Stimulated activated CD8-positive, alpha-beta memory T cell treated with anti-CD3 and anti-CD28 coated beads, Interleukin-15, amount 100 ng/mL, for 24 hours (primary cell): ENCODE results near the gene PMEL.
"Not testable (repeated sequence)": the region's sequence is repeated elsewhere in the genome, so short reads cannot be mapped to it uniquely, and the experiment has no call there.

Experiments
- DNase-seq: peaks from one replicate; pipeline ENCODE4 v3.0.0-alpha.2; 2020; ENCODE audit warnings: low read depth

The PMEL gene

DNA sequence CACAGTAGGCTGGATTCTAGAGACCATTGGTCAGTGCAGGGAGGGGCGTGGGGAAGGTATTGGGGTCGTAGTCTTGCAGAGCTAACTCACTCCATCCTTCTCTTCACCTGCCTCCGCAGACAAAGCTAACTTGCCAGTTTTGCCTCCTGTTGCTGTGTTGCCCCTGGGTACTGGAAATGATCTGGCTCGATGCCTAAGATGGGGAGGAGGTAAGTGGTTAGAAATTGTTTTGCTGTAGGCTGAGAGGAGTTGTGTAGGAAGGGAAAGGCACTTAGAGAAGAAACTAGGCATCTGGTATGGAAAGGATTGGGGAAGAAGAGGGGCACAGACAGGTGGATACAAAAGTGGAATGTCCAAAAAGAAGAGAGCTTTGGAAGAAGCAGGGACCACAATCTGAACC, 23.8 kb downstream of the PMEL start:
- no peak for DNase-seq

DNA sequence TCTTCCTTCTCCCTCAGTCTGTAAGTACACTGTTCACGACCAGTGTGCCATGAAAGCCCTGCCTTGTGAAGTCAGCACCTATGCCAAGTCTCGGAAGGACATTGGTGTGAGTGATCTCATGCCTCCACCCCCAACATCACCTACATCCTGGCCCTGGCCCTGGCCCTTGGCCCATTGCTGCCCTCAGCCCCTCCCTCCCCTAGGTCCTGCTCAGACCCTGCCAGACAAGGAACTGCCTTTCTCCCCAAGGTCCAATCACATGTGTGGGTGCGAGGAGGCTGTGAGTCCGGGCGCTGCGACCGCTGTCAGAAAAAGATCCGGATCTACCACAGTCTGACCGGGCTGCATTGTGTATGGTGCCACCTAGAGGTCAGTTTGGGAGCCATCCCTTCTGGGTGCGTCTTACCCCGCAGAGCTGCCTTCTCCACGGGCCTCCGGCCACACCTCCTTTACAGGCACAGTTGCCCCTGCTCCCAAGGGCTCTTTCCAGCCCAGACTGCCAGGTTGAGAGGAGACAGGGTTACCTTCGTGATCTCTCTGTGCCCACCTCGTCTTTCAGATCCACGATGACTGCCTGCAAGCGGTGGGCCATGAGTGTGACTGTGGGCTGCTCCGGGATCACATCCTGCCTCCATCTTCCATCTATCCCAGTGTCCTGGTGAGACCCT, 25.6 kb downstream of the PMEL start:
- DNase-seq, result peak; percentile 44

DNA sequence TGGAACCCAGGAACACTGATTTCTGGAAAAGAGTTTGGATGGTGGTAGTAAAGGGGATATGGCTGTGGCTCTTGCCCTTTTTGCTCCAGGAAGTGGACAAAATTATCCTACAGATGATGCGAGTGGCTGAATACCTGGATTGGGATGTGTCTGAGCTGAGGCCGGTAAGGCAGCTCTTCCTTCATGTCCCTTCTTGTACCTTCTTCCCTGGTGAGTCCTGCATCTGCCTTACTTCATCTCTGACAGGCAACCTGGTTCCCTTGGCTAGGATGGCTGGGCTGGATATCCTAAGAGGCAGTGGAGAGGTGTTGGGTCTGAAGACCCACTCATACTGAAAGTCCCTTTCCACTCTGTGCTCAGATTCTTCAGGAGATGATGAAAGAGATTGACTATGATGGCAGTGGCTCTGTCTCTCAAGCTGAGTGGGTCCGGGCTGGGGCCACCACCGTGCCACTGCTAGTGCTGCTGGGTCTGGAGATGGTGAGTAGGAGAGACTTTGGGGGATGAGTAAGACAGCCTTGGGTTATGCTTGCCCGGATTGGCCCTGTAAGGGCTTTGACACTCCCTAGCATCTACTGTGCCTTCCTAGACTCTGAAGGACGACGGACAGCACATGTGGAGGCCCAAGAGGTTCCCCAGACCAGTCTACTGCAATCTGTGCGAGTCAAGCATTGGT, 26.9 kb downstream of the PMEL start:
- DNase-seq, result no peak

DNA sequence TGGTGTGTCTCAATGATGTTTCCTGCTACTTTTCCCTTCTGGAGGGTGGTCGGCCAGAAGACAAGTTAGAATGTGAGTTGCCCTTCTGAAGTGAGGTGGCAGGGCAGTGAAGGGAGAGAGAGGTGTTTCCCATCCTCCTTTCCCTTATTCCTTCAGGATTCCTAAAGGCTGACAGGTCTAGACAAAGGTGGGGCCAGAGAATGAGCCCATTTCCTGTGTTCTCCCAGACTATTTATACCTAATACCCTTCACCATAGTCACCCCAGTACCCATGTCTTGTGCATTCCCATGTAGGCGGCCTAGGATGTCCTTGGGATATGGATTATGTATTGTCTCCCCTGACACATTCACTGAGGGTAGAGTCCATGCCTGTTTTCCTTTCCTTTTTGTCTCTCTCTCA, 27.9 kb downstream of the PMEL start:
- DNase-seq, result no peak

DNA sequence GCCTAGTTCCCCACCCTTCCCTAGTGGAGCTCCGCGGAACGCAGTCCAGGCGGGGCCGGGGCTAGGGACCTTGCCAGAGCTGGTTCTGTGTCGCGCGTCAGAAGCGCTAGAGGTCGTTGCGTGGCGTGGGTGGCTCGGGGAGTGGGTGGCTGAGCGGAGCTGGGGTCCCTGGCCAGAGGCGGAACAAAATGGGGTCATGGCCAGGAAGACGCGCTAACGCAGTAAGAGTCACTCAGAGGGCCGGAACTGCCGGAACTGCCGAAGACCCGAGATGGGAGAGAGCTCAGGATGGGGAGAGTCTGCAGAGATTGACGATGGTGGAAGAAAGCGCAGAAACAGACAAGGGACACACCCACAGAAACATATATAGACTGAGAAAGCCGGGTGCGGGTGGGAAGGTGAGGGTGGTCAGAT, 30.1 kb downstream of the PMEL start:
- no peak for DNase-seq

DNA sequence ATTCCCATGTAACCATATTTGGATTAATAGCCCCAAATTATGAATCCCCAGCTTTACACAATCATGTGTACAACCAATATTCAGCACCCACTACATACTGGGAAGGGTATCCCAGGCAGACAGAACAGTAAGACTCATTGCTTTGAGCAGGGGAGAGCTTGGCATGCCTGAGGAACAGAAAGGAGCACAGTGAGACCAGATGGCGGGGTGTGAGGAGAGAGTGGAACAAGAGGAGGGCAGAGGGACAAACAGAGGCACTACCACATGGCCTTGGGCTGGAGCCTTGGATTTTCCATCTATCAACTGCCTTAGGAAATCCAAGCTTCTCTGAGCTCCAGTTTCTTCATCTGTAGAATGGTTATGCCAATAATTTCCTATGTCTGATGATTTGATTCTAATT, 31.1 kb downstream of the PMEL start:
- DNase-seq, result no peak

DNA sequence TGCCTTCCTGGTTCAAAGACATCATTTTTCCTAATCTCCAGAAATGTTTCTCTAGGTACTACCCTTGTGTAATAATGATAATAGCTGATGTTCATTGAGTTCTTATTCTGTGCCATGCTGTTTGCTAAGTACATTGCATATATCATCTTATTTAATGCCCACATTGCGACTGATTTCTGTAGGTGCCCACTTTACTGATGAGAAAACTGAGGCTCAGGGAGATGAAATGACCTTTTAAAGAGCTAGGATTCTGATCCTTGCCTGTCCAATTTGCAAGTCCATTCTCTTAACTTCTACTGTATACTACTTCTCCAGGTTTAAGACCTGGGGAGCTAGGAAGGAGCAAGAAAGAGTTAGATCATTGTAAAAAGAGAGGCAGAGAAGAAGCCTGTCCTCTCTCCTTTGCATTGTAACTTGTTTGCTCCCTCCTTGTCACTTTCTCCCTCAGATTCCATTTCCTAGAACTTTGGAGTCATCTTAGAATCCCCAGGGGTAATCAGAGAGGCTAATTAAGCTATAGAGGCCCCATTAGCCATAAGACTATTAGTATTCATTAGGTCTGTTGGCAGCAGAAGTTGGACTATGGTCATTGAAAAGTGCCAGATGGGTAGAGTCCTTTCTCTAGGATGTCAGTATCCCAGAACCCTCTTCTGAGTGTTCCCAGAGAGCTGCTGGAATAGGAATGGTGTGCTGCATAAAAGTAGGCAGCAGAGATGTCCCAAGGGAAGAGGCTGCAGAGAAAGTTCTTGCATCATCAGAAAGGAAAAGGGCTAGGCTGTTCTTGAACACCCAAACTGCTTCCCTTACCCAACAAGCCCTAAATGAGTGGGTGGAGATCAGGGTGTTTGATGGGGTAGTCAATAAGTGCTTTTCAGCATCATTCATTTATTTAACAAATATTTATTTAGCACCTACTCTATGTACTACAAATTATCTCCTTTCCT, 31.8 kb downstream of the PMEL start:
- no peak for DNase-seq

DNA sequence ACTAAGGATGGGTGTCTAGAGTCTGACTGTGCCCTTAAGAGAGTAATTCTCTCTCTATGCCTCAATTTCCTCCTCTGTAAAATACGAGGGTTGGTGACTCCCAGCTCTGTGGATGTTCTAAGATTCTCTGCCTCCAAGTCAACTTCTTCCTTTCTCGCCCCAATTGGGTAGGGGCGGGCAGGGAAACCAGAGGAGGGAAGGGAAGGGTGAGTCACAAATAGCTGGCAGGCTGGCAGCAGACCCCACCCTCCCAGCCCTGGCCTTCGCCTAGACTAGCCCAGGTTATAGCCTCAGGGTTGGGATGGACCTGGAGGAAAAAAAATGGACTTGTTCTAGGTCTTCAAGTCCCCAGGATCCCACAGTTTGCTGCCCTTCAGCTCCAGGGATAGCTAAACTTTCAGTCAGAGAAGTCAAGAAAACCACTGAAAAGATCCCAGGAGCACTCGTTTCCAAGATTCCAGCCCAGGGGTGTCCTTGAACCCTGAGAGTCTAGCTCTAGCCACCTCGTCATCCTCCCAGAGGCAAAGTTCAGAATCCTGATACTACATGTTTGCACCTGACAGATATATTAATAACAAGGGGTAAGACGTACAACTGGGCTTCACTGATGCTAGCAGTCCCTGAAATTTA, 32.6 kb downstream of the PMEL start:
- DNase-seq, result no peak

DNA sequence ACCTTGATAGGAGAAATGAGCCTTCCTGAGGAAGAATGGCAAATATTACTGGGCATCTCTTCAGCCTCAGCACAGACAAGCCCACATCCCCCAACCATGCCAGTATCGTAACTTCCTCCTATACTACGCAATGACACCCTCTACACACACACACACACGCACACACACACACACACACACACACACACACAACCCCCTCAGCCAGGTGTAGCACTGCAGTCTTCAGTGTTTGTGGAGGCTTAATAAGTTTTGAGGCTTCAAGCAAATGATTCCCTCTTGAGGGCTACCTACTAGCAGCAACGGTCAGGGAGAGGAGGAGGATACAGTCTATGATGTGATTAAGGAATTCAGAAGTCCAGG, 33.3 kb downstream of the PMEL start:
- DNase-seq, result no peak

DNA sequence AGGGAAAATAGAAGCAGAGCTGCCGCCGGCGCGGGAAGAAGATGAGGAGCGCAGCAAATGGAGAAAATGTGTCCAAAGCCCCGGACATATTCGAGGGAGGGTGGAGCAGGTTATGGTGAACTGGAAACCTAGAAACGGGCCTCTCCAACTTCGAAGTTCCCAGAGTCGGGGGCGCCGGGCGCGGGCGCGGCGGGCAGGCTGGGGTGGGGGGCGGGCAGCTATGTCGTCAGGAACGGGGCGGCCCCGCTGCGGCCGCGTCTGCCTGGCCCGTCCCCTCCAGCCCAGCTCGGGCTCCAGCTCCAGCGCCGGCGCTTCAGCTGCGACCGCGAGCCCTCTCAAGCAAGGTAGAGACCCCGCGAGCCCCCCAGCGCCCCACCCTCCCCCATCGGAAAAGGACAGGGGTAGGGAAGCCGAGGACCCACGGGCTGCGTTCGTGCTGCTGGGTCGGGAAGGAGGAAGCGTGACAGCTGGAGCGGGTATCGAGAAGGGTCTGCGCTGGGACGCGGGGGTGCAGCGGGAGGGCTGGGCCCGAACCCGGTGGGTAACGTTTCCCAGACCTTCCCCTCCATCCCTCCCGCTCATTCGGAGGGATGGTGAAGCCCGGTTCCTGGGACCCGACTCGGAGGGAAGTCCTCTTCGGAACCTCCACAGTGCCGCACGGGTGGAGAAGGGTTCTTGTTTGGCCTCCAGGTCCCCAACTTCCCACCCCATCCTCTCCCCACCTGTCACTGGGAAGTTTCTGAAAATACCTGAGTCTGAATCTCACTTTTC, 33.9 kb downstream of the PMEL start:
- no peak for DNase-seq

DNA sequence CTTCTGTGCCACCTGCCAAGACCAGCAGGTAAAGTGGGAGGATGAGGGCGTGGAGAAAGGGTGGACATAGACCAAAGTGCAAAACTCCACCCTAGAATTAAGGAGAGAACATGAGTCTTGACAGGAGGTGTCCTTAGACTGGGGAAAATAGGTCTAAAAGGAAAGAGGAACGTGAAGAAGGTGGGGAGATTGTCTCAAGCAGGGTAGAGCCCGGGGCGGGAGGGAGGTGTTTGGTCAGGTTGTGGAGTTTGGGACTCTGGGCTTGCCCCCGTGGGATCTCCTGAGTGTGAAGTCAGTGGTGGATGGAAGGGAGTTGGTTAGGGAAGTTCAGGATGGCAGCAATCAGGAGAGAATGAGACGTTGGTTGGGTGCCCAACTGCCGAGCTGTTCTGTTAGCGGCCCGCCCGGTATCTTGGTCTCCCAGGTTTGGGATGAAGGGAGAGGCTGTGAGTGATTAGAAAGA, 34.5 kb downstream of the PMEL start:
- no peak for DNase-seq

DNA sequence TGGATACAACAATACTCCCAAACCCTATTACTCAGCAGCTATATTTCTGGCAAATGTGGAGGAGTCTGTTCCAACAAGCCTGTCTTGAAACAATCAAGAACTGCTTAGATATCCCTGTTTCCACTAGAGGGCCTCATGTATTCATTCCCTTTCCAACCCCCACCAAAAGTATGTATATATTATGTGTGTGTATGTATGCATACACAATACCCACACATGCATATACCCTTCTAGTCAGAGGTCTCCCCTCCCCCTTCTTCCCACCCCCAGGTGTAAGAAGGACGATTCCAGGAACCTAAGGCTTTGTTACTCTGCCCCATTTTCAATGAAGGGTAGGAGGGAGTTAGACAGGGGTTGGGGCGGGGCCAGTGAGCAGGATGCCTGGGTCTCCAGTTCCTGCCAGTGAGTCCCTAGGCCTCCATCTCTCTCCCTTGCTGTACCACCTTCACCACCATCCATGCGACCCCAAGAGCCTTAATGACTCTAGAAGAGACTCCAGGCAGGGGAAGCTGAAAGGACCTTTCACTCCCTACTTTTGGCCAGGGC, 35.0 kb downstream of the PMEL start, which contains the start of gene DGKA:
TSS of gene DGKA (plus strand) at position 392 of the 546 bp plus-strand sequence. CDS start 5,342 bp downstream, outside the sequence.
- no peak for DNase-seq

DNA sequence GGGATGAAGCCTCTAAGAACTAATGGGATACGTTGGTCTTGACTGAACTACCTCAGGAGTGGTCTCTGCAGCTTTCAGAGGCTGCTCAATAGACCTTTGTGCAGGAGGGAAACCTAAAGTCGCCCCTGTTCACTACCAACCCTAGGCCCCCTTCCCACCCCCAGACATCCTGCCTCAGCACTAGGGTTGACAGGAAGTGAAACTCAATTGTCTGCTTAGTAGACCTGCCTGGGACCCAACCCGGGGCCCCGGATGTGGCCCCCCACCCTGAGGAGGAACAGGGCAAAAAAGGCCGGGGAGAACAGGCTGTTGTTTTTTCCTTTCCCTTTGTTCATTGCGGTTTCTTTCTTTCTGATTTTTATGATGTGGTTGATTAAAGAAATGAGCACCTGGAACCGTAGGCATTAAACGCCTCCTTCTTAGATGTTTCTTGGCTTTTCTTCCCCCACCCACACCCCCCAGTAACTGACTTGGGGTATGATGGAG, 36.5 kb downstream of the PMEL start:
- DNase-seq, result peak; percentile 44

DNA sequence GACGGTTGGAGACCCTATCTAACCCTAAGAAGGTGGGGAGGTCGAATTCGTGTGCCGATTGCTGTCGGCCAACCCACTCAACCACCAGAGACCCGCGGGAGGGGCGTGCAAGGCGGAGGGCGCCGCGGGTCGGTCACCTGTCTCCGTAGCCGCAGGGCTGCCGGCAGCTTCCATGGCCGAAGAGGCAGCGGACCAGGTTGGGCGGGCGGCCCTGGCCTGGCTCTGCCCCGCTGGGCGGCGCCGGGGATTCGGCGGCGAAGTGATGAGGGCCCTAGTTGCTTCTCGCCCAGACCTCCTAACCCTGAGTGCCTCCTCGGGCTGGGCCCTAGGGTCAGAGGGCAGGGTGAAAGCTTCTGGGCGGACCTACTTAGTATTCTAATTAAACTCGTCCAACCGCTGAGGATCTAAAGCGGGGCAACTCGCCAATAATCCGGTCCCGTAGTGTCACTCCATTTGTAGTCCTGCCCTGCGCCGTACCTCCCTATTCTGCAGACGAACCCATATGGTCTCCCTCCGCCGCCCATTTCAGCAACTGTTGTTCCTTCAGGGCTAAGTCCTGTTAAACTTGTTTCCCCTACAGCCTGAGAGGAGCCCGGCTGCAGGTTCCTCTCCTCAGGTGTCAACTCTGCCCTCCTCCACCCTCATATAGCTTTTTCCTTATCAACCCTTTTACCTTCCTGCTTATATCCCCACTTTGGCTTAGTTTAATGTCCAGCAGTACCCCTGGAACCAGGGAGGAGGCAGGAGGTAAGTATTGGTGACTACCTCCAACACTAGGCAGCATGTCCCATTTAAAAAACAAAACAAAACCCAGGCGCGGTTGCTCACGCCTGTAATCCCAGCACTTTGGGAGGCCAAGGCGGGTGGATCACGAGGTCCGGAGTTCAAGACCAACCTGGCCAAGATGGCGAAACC, 38.0 kb downstream of the PMEL start, which contains the start of gene PYM1:
TSS of gene PYM1 (minus strand) at position 307 of the 915 bp plus-strand sequence. CDS start at position 174, 133 bp downstream.
- DNase-seq, result no peak

DNA sequence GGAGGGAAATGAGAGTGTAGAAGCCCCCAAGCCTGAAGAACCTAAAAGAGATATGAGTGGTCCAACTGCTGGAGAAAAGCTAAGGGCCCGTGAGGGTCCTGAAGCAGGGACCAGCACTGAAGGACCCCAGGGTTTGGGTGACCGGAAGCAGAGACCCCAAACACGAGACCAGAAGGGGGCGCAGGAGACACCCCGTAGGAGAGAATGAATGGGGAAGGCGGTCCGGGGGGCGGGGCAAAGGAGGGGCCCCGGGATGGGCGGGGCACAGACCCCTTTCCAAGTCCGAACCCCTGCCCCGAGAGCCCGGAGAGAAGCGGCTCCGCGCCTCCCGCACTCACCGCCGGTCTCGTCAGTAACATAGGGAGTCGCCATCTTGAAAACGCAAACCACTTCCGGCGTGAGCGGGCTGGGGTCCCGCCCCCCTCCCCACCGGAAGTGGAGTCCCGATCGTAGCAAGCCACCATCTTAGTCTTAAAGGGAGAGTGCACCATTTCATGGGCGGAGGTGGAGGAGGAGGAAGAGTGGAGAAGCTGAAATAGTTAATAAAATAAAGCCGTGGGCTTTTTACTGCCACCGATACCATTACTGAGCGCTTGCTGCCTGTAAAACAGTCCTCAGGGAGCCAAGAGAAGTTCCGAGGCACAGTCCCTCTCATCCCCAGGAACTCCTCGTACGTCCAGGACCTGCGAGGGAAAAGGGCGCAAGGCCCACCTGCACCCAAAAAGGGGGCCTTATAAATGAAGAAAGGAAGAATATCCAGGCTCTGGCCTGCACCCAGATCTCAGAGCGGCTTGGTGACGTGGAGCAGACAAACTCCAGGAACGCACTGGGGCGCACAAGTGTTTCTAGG, 38.9 kb downstream of the PMEL start:
- DNase-seq, result peak; percentile 79

DNA sequence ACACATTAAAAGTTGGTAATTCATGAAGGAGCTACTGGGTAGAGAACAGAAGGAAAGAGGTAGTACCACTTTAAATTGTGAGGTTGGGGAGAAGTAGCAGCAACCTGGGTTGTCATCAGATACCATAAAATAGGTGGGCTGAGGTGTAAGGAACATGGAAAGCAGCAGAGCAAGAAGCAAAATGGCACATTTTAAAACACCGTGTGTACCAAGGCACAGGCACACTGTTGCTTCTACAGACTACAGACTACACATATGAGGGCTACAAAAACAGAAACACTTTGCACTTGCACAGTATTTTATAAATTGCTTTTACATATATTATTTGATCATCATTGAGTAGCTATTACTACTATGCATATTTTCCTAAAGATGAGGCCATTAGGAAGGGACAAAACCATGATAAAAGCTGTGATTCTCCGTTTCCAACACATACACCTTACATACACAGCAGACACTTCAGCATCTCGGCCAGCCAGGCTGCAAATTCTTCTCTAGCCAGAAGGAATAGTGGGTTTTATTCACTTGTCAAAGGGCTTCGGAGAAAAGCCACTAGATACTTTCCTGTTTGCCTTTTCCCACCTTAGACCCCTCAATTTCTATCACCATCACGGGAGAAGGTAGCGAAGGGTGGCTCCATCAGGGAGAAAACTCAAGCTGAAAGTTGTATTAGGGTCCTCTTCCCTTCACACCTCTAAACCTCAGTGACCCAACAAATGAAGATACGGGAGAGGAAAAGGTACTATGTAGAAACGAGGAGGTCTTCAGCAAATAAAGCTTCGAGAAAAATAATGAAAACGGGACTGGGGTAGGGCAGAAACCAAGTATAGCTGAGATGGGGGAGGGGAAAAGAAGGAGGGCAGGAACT, 39.7 kb downstream of the PMEL start:
- no peak for DNase-seq

DNA sequence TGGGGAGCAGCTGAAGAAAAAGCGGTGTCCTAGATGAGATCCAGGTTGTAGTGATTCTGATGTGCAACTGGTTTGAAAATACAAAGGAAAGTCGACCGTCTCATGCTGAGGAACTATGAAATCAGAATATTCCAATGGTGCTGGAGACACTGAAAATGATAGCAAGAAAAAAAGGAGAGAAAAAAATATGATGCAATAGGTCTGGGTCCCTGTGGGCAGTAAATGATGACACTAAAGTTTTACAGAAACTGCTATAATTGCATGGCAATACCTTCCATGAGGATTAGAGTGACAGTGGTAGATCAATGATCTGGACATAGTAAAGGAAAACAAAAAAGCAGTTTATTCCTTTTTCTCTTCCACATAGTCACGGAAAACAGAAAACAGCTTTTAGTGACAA, 40.5 kb downstream of the PMEL start:
- no peak for DNase-seq

DNA sequence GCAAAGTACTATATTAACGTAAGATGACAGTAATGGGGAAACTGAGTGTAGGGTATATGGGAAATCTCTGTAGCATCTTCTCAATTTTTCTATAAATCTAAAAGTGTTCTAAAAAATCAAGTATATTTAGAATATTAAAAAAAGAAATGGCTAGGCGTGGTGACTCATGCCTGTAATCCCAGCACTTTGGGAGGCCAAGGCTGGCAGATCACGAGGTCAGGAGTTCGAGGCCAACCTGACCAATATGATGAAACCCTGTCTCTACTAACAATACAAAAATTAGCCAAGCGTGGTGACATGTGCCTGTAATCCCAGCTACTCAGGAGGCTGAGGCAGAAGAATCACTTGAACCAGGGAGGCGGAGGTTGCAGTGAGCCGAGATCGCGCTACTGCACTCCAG, 42.2 kb downstream of the PMEL start:
- DNase-seq, result not testable (repeated sequence)
